Upper lobe of left lung (tissue), 6 donors: Measurements from ENCODE around the gene DIP2C. TPM values are rescaled to one million over a fixed set of nuclear protein-coding genes. Genes with fewer than 3 reads are reported as not detected.

ENCODE experiments used
- ATAC-seq, 2 donors: fragments of 200-7000 bp; cut with Tn5 transposase; one replicate each; pipeline ENCODE4 v1.9.1; 2022; ENCODE audit warnings: mild to moderate bottlenecking in 2 of 2, moderate library complexity in 2 of 2; ENCODE audit not compliant: low FRiP score in 2 of 2
- DNase-seq, 2 donors: peaks; one replicate each; pipeline ENCODE4 v3.0.0-alpha.2; 2019 to 2020
- H3K27ac ChIP-seq, 4 donors: fragments of 200-600 bp; sonication (generic); one replicate each; pipeline ENCODE4 v1.5.1; 2016 to 2019
- H3K27me3 ChIP-seq, 4 donors: fragments of 200-600 bp; sonication (generic); one replicate each; pipeline ENCODE4 v1.5.1; 2017 to 2019
- H3K36me3 ChIP-seq, 4 donors: fragments of 200-600 bp; sonication (generic); one replicate each; pipeline ENCODE4 v1.5.1; 2016 to 2019
- H3K4me1 ChIP-seq, 4 donors: fragments of 200-600 bp; sonication (generic); one replicate each; pipeline ENCODE4 v1.5.1; 2018 to 2019
- H3K4me3 ChIP-seq, 4 donors: fragments of 200-600 bp; sonication (generic); one replicate each; pipeline ENCODE4 v1.5.1; 2017 to 2019; ENCODE audit warnings: mild to moderate bottlenecking in 2 of 4, moderate library complexity in 1 of 4
- H3K9me3 ChIP-seq, 4 donors: fragments of 200-600 bp; sonication (generic); one replicate each; pipeline ENCODE4 v1.5.1; 2018 to 2019
- CTCF ChIP-seq, 6 experiments: fragments of 450-650 bp in 4 of 6; fragments of 200-600 bp in 2 of 6; sonication (generic) in 2 of 6; IDR thresholded peaks; one replicate each; pipeline ENCODE4 v1.5.1; 2016 to 2019; ENCODE audit warnings: antibody characterized with exemption in 6 of 6
- EP300 ChIP-seq, 4 donors: sonication (generic); formaldehyde crosslinking; IDR thresholded peaks; one replicate each; pipeline ENCODE4 v1.5.1; 2017; ENCODE audit warnings: antibody characterized with exemption in 4 of 4, control low read depth in 2 of 4
- POLR2A ChIP-seq, 4 donors: fragments of 450-650 bp; IDR thresholded peaks; one replicate each; pipeline ENCODE4 v1.5.1; 2016 to 2017; ENCODE audit warnings: antibody characterized with exemption in 4 of 4, mild to moderate bottlenecking in 2 of 4
- POLR2AphosphoS5 ChIP-seq, 2 donors: sonication (generic); formaldehyde crosslinking; IDR thresholded peaks; one replicate each; pipeline ENCODE4 v1.5.1; 2017; ENCODE audit warnings: antibody characterized with exemption in 2 of 2
- WGBS, 2 donors: methylation state at CpG; one replicate each; pipeline ENCODE4 v1.1.5; 2017 to 2018; 5-methylcytosine and 5-hydroxymethylcytosine counted together
- total RNA-seq, 6 donors: library from RNA; depleted of rRNA in 4 of 6; stranded (reverse); fragments of >200 nt in 4 of 6; gene quantifications; one replicate each; pipeline versions ENCODE4 v1.1.0 to v1.2.1, GENCODE V29; 2016 to 2021
- donor health status: DM: no; HTN: no; CAD: no; lungs with moderate emphysema.
- donor health status: DM: no; HTN: yes; CAD: no; lungs with severe emphysema.

DIP2C gene
- total RNA-seq, 6 donors from 2014 or later: 11.6 to 32.5 (median 14.7) TPM

GRCh38 chr10:546971-547590, 142.4 kb downstream of the DIP2C start:
- Histone ChIP-seq H3K36me3 (no peaks in the 10 kb centered on the region), H3K4me3 (no peak overlapping the region), H3K27me3 (no peaks in the 10 kb centered on the region), H3K27ac (peak overlapping the region in 1 of 4 donors; percentile 37), H3K9me3 (no peaks in the 10 kb centered on the region), H3K4me1 (peaks cover 4 to 21% (median 12%) of the 10 kb centered on the region in 4 donors)
- DNase-seq (peak in 1 of 2 donors; percentile 42), ATAC-seq (peak; percentile 45 to 70)
- WGBS, 2 donors: 28 to 29% methylated on average over 9 to 10 of the region's 10 CpGs
- no peak for TF ChIP-seq POLR2A (IDR thresholded peaks at IDR 0.05)
- TF ChIP-seq POLR2AphosphoS5 (IDR thresholded peaks at IDR 0.05): no peak
- peak in 1 of 4 donors; percentile 46 for TF ChIP-seq EP300 (IDR thresholded peaks at IDR 0.05)

- DNase-seq (peak in 1 of 2 donors; percentile 21), ATAC-seq (no peak)
- H3K4me1 ChIP-seq: peaks cover 4 to 28% (median 12%) of the 10 kb centered on the region in 4 donors
- no peak overlapping the region for H3K4me3 ChIP-seq
- no peaks in the 10 kb centered on the region for H3K9me3 ChIP-seq
- no peaks in the 10 kb centered on the region for H3K36me3 ChIP-seq
- no peaks in the 10 kb centered on the region for H3K27me3 ChIP-seq
- TF ChIP-seq EP300 (IDR thresholded peaks at IDR 0.05) (no peak), POLR2AphosphoS5 (IDR thresholded peaks at IDR 0.05) (no peak)
- WGBS, 2 donors: 67 to 73% methylated on average over 7 of the region's 7 CpGs
- H3K27ac ChIP-seq: peak overlapping the region in 1 of 4 donors; percentile 37
These were observed 143.0 kb downstream of the DIP2C start for GRCh38 chr10:546451-546850.

- Histone ChIP-seq H3K36me3 (no peaks in the 10 kb centered on the region), H3K27ac (no peak overlapping the region), H3K27me3 (no peaks in the 10 kb centered on the region), H3K4me3 (no peak overlapping the region), H3K4me1 (peaks cover 4 to 28% (median 12%) of the 10 kb centered on the region in 4 donors), H3K9me3 (no peaks in the 10 kb centered on the region)
- 89 to 93% methylated on average over 21 of the region's 21 CpGs for whole genome bisulfite sequencing, 2 donors
- TF ChIP-seq POLR2AphosphoS5 (IDR thresholded peaks at IDR 0.05) (no peak), CTCF (IDR thresholded peaks at IDR 0.05) (no peak), EP300 (IDR thresholded peaks at IDR 0.05) (no peak), POLR2A (IDR thresholded peaks at IDR 0.05) (no peak)
- ATAC-seq: no peak
- DNase-seq: peak in 1 of 2 donors; percentile 13
These were observed 145.3 kb downstream of the DIP2C start for GRCh38 chr10:543862-544822.

- 93 to 95% methylated on average over 13 of the region's 13 CpGs for WGBS, 2 donors
These were observed 146.3 kb downstream of the DIP2C start for GRCh38 chr10:543131-543530.

GRCh38 chr10:541750-542371, 147.6 kb downstream of the DIP2C start:
- Histone ChIP-seq H3K36me3 (no peaks in the 10 kb centered on the region), H3K27ac (no peak overlapping the region), H3K4me3 (no peak overlapping the region), H3K4me1 (peaks cover 0 to 15% (median 5%) of the 10 kb centered on the region in 4 donors), H3K9me3 (no peaks in the 10 kb centered on the region), H3K27me3 (no peaks in the 10 kb centered on the region)
- DNase-seq (peak; percentile 20 to 88), ATAC-seq (no peak)
- 56 to 74% methylated on average over 13 to 16 of the region's 16 CpGs for WGBS, 2 donors
- TF ChIP-seq POLR2AphosphoS5 (IDR thresholded peaks at IDR 0.05) (no peak), CTCF (IDR thresholded peaks at IDR 0.05) (no peak), POLR2A (IDR thresholded peaks at IDR 0.05) (no peak), EP300 (IDR thresholded peaks at IDR 0.05) (no peak)

More at GRCh38 chr10:543131-543530, 146.3 kb downstream of the DIP2C start:
- Histone ChIP-seq H3K4me1 (peaks cover 4 to 28% (median 12%) of the 10 kb centered on the region in 4 donors), H3K4me3 (no peak overlapping the region), H3K36me3 (no peaks in the 10 kb centered on the region), H3K27ac (no peak overlapping the region), H3K9me3 (no peaks in the 10 kb centered on the region), H3K27me3 (no peaks in the 10 kb centered on the region)
- no peak for TF ChIP-seq POLR2AphosphoS5 (IDR thresholded peaks at IDR 0.05)
- TF ChIP-seq EP300 (IDR thresholded peaks at IDR 0.05): no peak
- TF ChIP-seq POLR2A (IDR thresholded peaks at IDR 0.05): no peak
- TF ChIP-seq CTCF (IDR thresholded peaks at IDR 0.05): no peak
- ATAC-seq (no peak), DNase-seq (peak in 1 of 2 donors; percentile 4)
